ENCODE data around the gene FLAD1.

Gene FLAD1

DNA sequence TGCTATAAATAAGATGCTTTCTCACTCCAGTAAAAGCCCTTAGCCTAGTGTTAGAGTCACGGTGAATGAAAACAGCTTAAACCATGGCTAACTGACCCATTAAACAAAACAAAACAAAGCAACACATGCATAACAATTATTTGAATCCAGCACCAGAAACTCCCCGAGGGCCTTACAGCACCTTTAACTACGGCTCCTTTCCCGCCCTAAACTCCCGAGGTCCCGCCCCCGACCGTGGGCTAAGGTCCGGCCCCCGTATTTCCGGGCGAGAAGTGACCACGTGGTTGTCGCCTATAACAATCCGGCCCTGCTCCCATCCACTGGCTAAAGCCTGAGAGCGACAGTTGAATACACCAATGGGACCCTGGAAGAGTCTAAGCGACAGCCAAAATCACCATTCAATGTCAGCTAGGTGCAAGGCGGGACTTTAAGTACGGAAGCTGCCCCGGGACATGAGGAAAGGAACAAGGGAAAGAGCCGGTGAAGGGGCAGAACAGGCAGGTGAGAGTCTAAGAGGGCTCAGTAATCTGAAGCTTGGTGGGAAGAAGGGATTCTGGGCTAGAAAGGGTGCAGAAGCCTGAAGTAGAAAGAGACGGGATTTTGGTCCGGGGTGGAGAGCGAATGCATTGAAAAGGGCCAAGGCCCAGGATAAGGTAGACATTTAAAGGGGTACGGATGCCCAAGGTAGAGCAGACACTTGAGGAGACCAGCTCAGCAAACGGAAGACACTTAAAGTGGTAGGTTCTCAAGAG is at the start of gene FLAD1:
FLAD1 (plus strand) TSS at position 448 of the 752 bp plus-strand sequence. CDS start 351 bp downstream, outside the sequence.
- DNase-seq (ENCODE audit: low read depth in 2 of 2, low spot score in 1 of 2) = peak; percentile 80 to 88

DNA sequence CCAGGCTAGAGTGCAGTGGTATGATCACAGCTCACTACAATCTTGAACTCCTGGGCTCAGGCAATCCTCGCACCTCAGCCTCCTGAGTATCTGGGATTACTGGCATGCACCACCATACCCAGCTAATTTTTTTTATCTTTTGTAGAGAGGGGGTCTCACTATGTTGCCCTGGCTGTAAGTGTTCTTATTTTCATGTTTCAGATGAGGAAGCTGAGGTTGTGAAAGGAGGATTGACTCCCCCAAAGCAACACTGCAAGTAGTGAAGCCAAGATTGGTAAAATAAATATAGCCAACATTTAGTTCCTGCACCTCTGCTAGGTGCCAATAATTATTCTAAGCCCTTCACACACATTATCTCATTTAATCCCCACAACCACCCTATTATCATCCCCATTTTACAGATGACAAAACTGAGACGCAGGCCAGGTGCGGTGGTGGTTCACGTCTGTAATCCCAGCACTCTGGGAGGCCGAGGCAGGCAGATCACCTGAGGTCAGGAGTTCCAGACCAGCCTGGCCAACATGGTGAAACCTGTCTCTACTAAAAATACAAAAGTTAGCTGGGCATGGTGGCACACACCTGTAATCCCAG is 48.7 kb upstream of the FLAD1 start:
- no peak for DNase-seq (ENCODE audit: low read depth in 2 of 2, low spot score in 1 of 2)

DNA sequence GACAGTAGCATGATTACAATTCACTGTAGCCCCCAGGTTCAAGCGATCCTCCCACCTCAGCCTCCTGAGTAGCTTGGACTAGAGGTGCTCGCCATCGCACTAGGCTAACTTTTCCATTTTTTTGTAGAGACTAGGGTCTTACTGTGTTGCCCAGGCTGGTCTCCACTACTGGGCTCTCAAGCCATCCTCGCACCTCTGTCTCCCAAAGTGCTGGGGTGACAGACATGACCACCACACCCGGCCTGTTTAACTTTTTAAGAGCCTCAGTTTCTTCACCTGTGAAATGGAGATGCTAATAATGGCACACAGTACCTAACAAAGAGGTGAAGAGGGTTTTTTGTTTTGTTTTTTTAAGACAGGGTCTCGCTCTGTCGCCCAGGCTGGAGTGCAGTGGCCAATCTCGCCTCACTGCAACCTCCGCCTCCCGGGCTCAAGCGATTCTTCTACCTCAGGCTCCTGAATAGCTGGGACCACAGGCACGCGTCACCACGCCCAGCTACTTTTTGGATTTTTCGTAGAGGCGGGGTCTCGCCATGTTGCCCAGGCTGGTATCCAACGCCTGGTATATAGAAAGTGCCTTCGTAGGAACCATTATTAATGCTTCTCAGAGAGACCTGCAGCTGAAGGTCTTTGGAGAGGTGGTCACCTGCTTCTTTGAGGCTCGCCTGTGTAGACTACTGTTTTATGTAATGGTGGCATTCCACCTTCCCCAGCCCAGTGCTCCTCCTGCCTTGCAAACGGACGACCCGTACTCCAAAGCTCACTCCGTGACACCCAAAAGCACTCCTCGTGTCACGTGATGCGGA is 47.2 kb upstream of the FLAD1 start:
- DNase-seq (ENCODE audit: low read depth in 2 of 2, low spot score in 1 of 2) = no peak

DNA sequence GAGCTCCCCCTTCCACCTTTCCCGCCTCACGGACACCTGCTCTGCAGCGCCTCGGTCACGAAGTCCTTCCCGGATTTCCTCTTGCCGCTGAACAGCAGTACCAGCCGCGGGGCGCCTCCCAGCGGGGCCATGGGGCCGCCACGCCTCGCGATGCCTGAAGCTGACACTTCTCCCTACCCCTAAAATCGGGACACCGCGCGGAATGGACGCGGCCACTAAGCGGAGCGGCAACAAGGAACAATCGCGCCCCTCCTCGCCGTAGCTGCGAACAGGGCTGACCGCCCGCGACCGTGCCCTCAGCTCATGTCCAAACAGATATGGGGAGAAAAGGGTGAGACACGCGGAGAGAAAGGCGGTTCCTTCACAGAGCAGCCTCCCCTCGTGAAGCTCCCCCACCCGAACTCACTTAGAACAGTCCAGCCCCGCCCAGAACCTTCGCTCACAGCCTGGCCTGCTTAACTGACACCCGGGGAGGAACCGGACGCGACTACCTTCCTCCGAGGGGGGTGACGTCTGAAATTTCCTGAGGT is 46.5 kb upstream of the FLAD1 start, which contains the start of gene PMVK:
PMVK (minus strand) TSS at position 165 of the 530 bp plus-strand sequence; CDS start at position 131, 34 bp downstream.
- peak; percentile 91 to 94 for DNase-seq (ENCODE audit: low read depth in 2 of 2, low spot score in 1 of 2)

- peak; percentile 70 to 79 for DNase-seq (ENCODE audit: low read depth in 2 of 2, low spot score in 1 of 2)
Measured at GRCh38 chr1:154937085-154937987, 45.8 kb upstream of the FLAD1 start.

GRCh38 chr1:154937988-154938386 is 45.2 kb upstream of the FLAD1 start:
- no peak for DNase-seq (ENCODE audit: low read depth in 2 of 2, low spot score in 1 of 2)

GRCh38 chr1:154938604-154939399 is 44.3 kb upstream of the FLAD1 start:
- no peak for DNase-seq (ENCODE audit: low read depth in 2 of 2, low spot score in 1 of 2)

DNA sequence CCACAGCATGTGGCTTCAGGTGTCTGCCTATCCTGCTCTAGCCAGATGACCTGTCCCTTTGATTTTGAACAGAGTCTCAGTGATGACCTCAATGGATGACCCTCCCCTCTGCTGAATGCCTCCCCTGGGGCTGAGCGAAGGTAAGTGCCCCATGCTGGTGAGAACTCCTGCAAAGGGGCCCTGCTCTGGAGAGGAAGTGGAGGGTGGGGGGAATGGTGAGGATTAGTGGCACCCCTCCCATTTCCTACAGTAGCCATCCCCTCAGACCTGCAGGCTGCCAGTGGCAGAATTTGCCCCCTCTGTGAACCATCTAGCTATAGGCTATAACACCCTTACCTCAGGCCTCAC is 43.0 kb upstream of the FLAD1 start:
- DNase-seq (ENCODE audit: low read depth in 2 of 2, low spot score in 1 of 2) = no peak

DNA sequence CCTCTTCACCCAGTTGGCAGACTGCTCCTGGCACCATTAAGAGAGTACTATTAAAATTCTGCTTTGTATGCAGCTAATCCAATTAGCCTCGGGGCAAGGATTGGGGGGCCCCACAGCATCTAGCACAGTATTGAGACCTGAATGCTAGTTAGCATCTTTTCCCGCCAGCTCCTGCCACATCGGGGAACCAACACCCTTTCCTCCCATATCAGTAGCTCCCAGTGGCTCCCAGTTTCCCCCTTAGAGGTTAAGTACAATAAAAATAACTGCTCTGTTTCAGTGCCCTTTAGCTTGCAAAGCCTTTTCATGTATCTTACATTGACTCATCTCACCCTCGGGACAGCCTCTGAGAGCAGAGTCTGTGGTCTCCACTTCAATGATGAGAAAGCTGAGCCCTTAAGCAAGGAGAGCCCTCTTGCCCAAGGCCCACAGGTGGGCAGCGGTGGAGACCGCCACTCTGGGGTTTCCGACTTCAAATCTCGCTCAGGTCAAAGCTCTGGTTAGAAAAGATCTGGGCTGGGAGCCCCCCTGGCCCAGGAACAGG is 42.4 kb upstream of the FLAD1 start:
- DNase-seq (ENCODE audit: low read depth in 2 of 2, low spot score in 1 of 2) = no peak

DNA sequence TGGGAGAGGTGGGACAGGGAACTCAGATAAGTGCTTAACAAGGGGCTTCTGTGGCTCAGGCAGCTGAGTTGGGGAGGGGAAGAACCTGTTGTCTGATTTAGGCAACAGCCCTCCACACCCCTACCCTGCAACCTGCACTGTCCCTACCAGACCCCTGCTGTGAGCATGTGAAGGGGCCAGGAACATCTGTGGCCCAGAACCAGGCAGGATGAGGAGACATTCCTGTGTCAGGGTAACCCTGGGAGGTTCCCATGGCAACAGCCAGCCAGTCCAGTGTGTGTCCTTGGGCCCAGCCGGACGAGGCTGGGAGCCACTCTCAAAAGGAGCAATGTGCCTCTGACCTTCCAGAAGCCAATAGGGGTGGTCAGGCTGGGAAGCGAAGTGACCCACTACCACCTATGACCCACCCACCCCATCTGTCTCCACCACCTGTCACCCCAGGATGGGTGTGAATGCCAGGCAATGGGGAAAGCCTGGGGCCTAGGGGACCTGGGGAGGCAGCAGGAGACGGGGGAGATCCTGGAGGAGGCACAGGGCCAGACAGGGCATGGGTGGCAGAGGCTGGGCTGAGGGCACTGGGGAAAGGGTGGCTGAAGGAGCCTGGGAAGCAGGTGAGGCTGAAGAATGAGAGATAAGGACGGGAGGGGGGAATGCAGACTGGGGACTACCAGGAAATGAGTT is 41.7 kb upstream of the FLAD1 start:
- no peak for DNase-seq (ENCODE audit: low read depth in 2 of 2, low spot score in 1 of 2)

- no peak for DNase-seq (ENCODE audit: low read depth in 2 of 2, low spot score in 1 of 2)
Measured at GRCh38 chr1:154943649-154944400, 39.3 kb upstream of the FLAD1 start.

GRCh38 chr1:154944401-154945159 is 38.6 kb upstream of the FLAD1 start:
- DNase-seq (ENCODE audit: low read depth in 2 of 2, low spot score in 1 of 2) = no peak

DNA sequence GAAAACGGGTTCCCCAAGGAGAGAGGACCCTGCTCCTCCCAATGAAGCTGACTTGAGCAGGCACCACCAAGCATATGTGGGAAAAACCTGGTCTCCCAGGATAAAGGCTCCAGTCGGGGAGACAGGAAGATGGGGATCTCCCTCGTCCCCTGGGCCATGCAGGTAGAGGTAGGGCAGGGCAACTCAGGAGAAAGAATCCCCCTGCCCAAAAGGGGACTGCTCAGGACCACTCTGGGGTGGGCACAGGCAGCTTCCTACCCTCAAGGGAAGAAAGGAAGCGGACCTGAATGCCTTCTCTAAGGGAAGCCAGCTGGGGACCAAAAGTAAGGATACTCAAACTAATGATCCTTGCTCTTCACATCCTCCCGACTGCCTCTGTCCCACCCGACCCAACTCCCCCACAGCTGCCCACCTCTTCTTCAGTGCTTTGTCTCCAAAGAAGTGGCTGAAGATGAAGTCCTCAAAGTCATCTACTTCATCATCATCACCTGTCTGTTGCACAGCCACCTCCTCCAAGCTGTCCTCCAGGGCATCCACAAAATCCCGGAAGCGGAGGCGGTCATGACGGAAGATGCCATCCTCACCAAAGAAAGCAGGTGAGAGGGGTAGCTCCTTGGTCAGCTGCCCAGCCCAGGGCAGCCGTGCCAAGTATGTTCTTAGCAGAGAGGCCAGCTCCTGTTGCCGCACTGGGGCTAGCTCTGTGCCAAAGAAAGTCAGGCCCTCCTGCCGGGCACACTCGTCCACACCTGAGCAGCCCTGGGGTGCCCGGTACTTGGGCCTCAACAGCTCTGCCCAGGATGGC is 37.8 kb upstream of the FLAD1 start:
- no peak for DNase-seq (ENCODE audit: low read depth in 2 of 2, low spot score in 1 of 2)

GRCh38 chr1:154945962-154946850 is 36.9 kb upstream of the FLAD1 start:
- DNase-seq (ENCODE audit: low read depth in 2 of 2, low spot score in 1 of 2) = no peak

DNA sequence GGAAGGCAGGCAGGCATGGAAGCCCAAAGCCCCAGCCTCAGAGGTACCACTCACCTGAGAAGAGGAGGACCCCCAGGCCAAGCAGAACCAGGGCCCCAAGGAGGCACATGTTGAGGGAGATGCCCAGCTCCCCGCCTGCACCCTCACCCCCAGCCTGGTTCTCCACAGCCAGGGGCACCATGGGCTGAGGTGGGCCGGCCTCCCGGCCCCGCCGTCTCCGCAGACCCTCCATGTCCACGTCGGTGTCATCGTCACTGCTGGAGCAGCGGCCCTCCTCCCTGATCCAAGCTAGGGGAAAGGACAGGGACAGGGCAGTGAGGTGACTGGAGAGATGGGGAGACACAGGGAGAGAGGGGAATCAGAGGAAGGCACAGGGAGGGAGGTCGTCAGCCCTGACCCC is 35.1 kb upstream of the FLAD1 start:
- no peak for DNase-seq (ENCODE audit: low read depth in 2 of 2, low spot score in 1 of 2)

All from stimulated activated CD8-positive, alpha-beta memory T cell treated with anti-CD3 and anti-CD28 coated beads, Interleukin-4, amount 100 ng/mL, for 4 hours (primary cell).